Measurements from ENCODE around the gene GIMAP8. TPM values are rescaled to one million over a fixed set of nuclear protein-coding genes. Genes with fewer than 3 reads are reported as not detected.

GIMAP8 gene
- total RNA-seq: 0.19 TPM in 1 of 2 replicates, not detected in the other

GRCh38 chr7:150450491-150451001 lies at the start of gene GIMAP8:
Gene GIMAP8 (plus strand): TSS chr7:150450630. CDS start chr7:150466699, 16,069 bp downstream.

GRCh38 chr7:150514748-150515222 lies 64.4 kb downstream of the GIMAP8 start, which contains the start of gene GIMAP7:
Gene GIMAP7 (plus strand): TSS chr7:150514872. CDS start chr7:150519975, 5,103 bp downstream.

Other genes starting within 250 kb of the GIMAP8 start
- 24.4 and 31.5 TPM in 2 replicates for gene LRRC61, start 127.3 kb upstream of the GIMAP8 start, total RNA-seq
- 2.0 and 2.8 TPM in 2 replicates for gene ACTR3C, start 127.1 kb upstream of the GIMAP8 start, total RNA-seq
- gene RARRES2, start 109.0 kb upstream of the GIMAP8 start, total RNA-seq: not detected in 2 replicates
- 28.5 and 36.2 TPM in 2 replicates for gene REPIN1, start 81.8 kb upstream of the GIMAP8 start, total RNA-seq
- 3.7 and 4.6 TPM in 2 replicates for gene ZNF775, start 71.3 kb upstream of the GIMAP8 start, total RNA-seq
- gene GIMAP7, start 64.2 kb downstream of the GIMAP8 start, total RNA-seq: not detected in 2 replicates
- gene GIMAP4, start 116.8 kb downstream of the GIMAP8 start, total RNA-seq: not detected in 2 replicates
- not detected in 2 replicates for gene GIMAP6, start 181.8 kb downstream of the GIMAP8 start, total RNA-seq
- gene GIMAP2, start 235.1 kb downstream of the GIMAP8 start, total RNA-seq: 0.08 and 0.94 TPM in 2 replicates

Data from hair follicular keratinocyte (primary cell).